Caco-2 (cell line): Measurements from ENCODE around the gene ZNF579. TPM values are rescaled to one million over a fixed set of nuclear protein-coding genes. Genes with fewer than 3 reads are reported as not detected.

Source experiments
- BruUV-seq: library from RNA; stranded (reverse); fragments of 400-500 nt; replicated peaks from 2 replicates; lab custom pipeline; 2021; lab: Mats Ljungman, UMichigan
- CTCF ChIA-PET: fragments of 300-600 bp; sonication (Branson Sonifier 250); formaldehyde crosslinking; loops from one replicate; lab custom pipeline; 2022; ENCODE audit warnings: antibody characterized with exemption; lab: Charles Lee
- POLR2A ChIA-PET: fragments of 300-600 bp; sonication (Branson Sonifier 250); formaldehyde crosslinking; loops from one replicate; lab custom pipeline; 2022; ENCODE audit warnings: antibody characterized with exemption; lab: Charles Lee
- DNase-seq, 2 experiments: peaks; one replicate each; pipeline versions ENCODE4 v3.0.0 to v3.0.0-alpha.2; 2020 to 2022
- H3K27me3 ChIP-seq: replicated peaks from 2 replicates; pipeline ENCODE4 v1.6.0; 2011; ENCODE audit warnings: low read length; ENCODE audit not compliant: control insufficient read depth, insufficient read depth
- H3K36me3 ChIP-seq: 2 replicates; pipeline ENCODE4 v1.5.1; 2011; ENCODE audit warnings: low read length; ENCODE audit not compliant: control insufficient read depth, insufficient read depth
- H3K4me1 ChIP-seq: fragments of 250-450 bp; sonication (Bioruptor Pico); 2 replicates; pipeline ENCODE4 v1.5.1; 2020; ENCODE audit warnings: mild to moderate bottlenecking
- H3K4me3 ChIP-seq: 2 replicates; pipeline ENCODE4 v1.5.1; 2011; ENCODE audit warnings: low read depth, mild to moderate bottlenecking, control low read depth, low read length
- H3K9me3 ChIP-seq: fragments of 250-450 bp; sonication (Bioruptor Pico); 2 replicates; pipeline ENCODE4 v1.5.1; 2020; ENCODE audit warnings: mild to moderate bottlenecking, moderate library complexity
- H3K27ac Mint-ChIP-seq: one replicate; pipeline ENCODE4 v1.8.0; 2022; ENCODE audit warnings: mixed read lengths; ENCODE audit not compliant: unreplicated experiment
- H3K27me3 Mint-ChIP-seq: one replicate; pipeline ENCODE4 v1.8.0; 2022; ENCODE audit warnings: mixed read lengths; ENCODE audit not compliant: insufficient read depth, unreplicated experiment
- H3K36me3 Mint-ChIP-seq: one replicate; pipeline ENCODE4 v1.8.0; 2022; ENCODE audit warnings: mild to moderate bottlenecking, mixed read lengths; ENCODE audit not compliant: insufficient read depth, unreplicated experiment
- H3K4me1 Mint-ChIP-seq: one replicate; pipeline ENCODE4 v1.8.0; 2022; ENCODE audit warnings: low read depth, mixed read lengths; ENCODE audit not compliant: unreplicated experiment
- H3K4me3 Mint-ChIP-seq: one replicate; pipeline ENCODE4 v1.8.0; 2022; ENCODE audit warnings: mild to moderate bottlenecking, moderate library complexity, mixed read lengths; ENCODE audit not compliant: unreplicated experiment
- H3K9me3 Mint-ChIP-seq: one replicate; pipeline ENCODE4 v1.8.0; 2022; ENCODE audit warnings: mixed read lengths; ENCODE audit not compliant: unreplicated experiment
- CTCF ChIP-seq, 2 experiments: fragments of 200-600 bp in 1 of 2; IDR thresholded peaks; 1 replicate in 1 of 2; 2 replicates in 1 of 2; pipeline versions ENCODE4 v1.5.1 to v1.8.0; 2011 to 2022; ENCODE audit warnings: antibody characterized with exemption in 1 of 2, control low read depth in 1 of 2, inconsistent platforms in 1 of 2, low read depth in 1 of 2, low read length in 1 of 2, mild to moderate bottlenecking in 1 of 2, moderate library complexity in 1 of 2; ENCODE audit not compliant: insufficient read depth in 1 of 2, severe bottlenecking in 1 of 2, unreplicated experiment in 1 of 2
- intact Hi-C: fragments of 100-400 bp; cut with micrococcal nuclease; formaldehyde crosslinking; loops from one replicate; pipeline ENCODE4 v1.10.0; 2022; ENCODE audit not compliant: unreplicated experiment
- total RNA-seq: library from RNA; stranded (reverse); gene quantifications from 2 replicates; pipeline ENCODE4 v1.2.3, GENCODE V29; 2022

ZNF579 gene
- total RNA-seq, 1 experiment from 2014 or later: 30.4 TPM

GRCh38 chr19:55592391-55593090 lies 11.9 kb upstream of the ZNF579 start:
- peaks cover 43% of the 10 kb centered on the region for H3K36me3 Mint-ChIP-seq
- DNase-seq: no peak
- POLR2A ChIA-PET: no interaction called here
- no peaks in the 10 kb centered on the region for H3K9me3 Mint-ChIP-seq
- Histone ChIP-seq H3K4me1 (no peaks in the 10 kb centered on the region; the same call in 1 of the 2 replicates), H3K9me3 (no peaks in the 10 kb centered on the region), H3K27me3 (no peaks in the 10 kb centered on the region), H3K4me3 (no peak overlapping the region), H3K36me3 (peaks cover 3% of the 10 kb centered on the region)
- CTCF ChIA-PET: no interaction called here
- BruUV-seq: no TSS peak
- TF ChIP-seq CTCF (IDR thresholded peaks at IDR 0.05; ENCODE audit: insufficient read depth in 1 of 2, low read depth in 1 of 2, low read length in 1 of 2, severe bottlenecking in 1 of 2, unreplicated experiment in 1 of 2): no peak
- no peaks in the 10 kb centered on the region for H3K27me3 Mint-ChIP-seq
- peaks cover 7% of the 10 kb centered on the region for H3K4me1 Mint-ChIP-seq
- H3K4me3 Mint-ChIP-seq: no peak overlapping the region
- intact Hi-C loops: no loop called here
- no peak overlapping the region for H3K27ac Mint-ChIP-seq

- no peaks in the 10 kb centered on the region for H3K27me3 ChIP-seq
- Mint-ChIP-seq H3K27me3 (no peaks in the 10 kb centered on the region), H3K4me1 (peaks cover 7% of the 10 kb centered on the region), H3K9me3 (no peaks in the 10 kb centered on the region), H3K4me3 (no peak overlapping the region), H3K27ac (no peak overlapping the region), H3K36me3 (peaks cover 43% of the 10 kb centered on the region)
- peaks cover 3% of the 10 kb centered on the region for H3K36me3 ChIP-seq
- no peak for TF ChIP-seq CTCF (IDR thresholded peaks at IDR 0.05; ENCODE audit: insufficient read depth in 1 of 2, low read depth in 1 of 2, low read length in 1 of 2, severe bottlenecking in 1 of 2, unreplicated experiment in 1 of 2)
- POLR2A ChIA-PET: no interaction called here
- intact Hi-C loops: no loop called here
- peaks cover 4% of the 10 kb centered on the region; the same call in 1 of the 2 replicates for H3K4me1 ChIP-seq
- BruUV-seq: no TSS peak
- no peak overlapping the region for H3K4me3 ChIP-seq
- CTCF ChIA-PET: no interaction called here
- no peaks in the 10 kb centered on the region for H3K9me3 ChIP-seq
- DNase-seq: peak in 1 of 2 experiments; percentile 35
These were observed 10.9 kb upstream of the ZNF579 start for GRCh38 chr19:55591555-55591954.

DNA sequence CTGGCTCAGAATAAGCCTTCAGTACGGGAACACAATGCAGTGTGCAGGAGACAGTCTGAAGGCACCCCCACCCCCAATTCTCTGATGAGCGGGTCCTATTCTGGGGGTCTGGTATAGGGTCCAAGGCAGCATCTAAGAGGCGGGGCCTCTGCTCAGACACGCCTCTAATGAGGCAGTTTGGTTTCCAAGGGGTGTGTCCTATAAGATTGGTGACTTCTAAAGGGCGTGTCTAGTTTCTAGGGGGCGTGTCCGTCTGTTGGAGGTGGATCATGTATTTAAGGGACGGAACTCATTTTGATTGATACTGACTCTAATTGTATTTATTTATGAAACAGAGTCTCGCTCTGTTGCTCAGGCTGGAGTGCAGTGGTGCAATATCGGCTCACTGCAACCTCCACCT lies 10.0 kb upstream of the ZNF579 start:
- Histone ChIP-seq H3K4me3 (no peak overlapping the region), H3K27me3 (no peaks in the 10 kb centered on the region), H3K36me3 (peaks cover 3% of the 10 kb centered on the region; the same call in 1 of the 2 replicates), H3K9me3 (no peaks in the 10 kb centered on the region), H3K4me1 (peaks cover 5% of the 10 kb centered on the region; the same call in 1 of the 2 replicates)
- Mint-ChIP-seq H3K4me1 (peaks cover 7% of the 10 kb centered on the region), H3K36me3 (peaks cover 35% of the 10 kb centered on the region), H3K27me3 (no peaks in the 10 kb centered on the region), H3K4me3 (no peak overlapping the region), H3K27ac (no peak overlapping the region), H3K9me3 (no peaks in the 10 kb centered on the region)
- peak in 1 of 2 experiments; percentile 31 for DNase-seq
- TF ChIP-seq CTCF (IDR thresholded peaks at IDR 0.05; ENCODE audit: insufficient read depth in 1 of 2, low read depth in 1 of 2, low read length in 1 of 2, severe bottlenecking in 1 of 2, unreplicated experiment in 1 of 2): no peak
- POLR2A ChIA-PET: no interaction called here
- CTCF ChIA-PET: no interaction called here
- intact Hi-C loops: no loop called here
- no TSS peak for BruUV-seq
